Gastroesophageal sphincter (tissue), 4 donors: ENCODE data around the gene HEPACAM2. TPM values are rescaled to one million over a fixed set of nuclear protein-coding genes. Genes with fewer than 3 reads are reported as not detected.

Experiments
- ATAC-seq: fragments of 150-250 bp; one replicate; pipeline ENCODE4 v1.9.1; 2016; ENCODE audit warnings: mild to moderate bottlenecking, moderate library complexity
- H3K27ac ChIP-seq, 4 donors: fragments of 200-600 bp; sonication (generic) in 3 of 4; 1 replicate in 3 of 4; 2 replicates in 1 of 4; pipeline ENCODE4 v1.5.1; 2016 to 2019
- H3K27me3 ChIP-seq: fragments of 200-600 bp; sonication (generic); one replicate; pipeline ENCODE4 v1.5.1; 2019
- H3K36me3 ChIP-seq, 2 donors: fragments of 200-600 bp; sonication (generic); one replicate each; pipeline ENCODE4 v1.5.1; 2019; ENCODE audit warnings: control low read depth in 1 of 2
- H3K4me1 ChIP-seq, 3 donors: fragments of 200-600 bp; sonication (generic); 1 replicate in 2 of 3; 2 replicates in 1 of 3; pipeline ENCODE4 v1.5.1; 2016 to 2019; ENCODE audit warnings: control low read depth in 2 of 3
- H3K4me3 ChIP-seq, 2 donors: fragments of 200-600 bp; sonication (generic); one replicate each; pipeline ENCODE4 v1.5.1; 2019; ENCODE audit warnings: mild to moderate bottlenecking in 1 of 2, moderate library complexity in 1 of 2
- H3K9me3 ChIP-seq, 3 donors: fragments of 200-600 bp; sonication (generic); one replicate each; pipeline ENCODE4 v1.5.1; 2017 to 2019; ENCODE audit warnings: control low read depth in 2 of 3
- CTCF ChIP-seq, 4 experiments: fragments of 200-600 bp in 2 of 4; fragments of 450-650 bp in 2 of 4; sonication (generic) in 1 of 4; IDR thresholded peaks; one replicate each; pipeline ENCODE4 v1.5.1; 2017 to 2019; ENCODE audit warnings: antibody characterized with exemption in 4 of 4, mild to moderate bottlenecking in 2 of 4, moderate library complexity in 2 of 4
- EP300 ChIP-seq: sonication (generic); formaldehyde crosslinking; IDR thresholded peaks from one replicate; pipeline ENCODE4 v1.6.1; 2017; ENCODE audit warnings: antibody characterized with exemption, mild to moderate bottlenecking
- POLR2A ChIP-seq, 2 donors: fragments of 450-650 bp; IDR thresholded peaks; one replicate each; pipeline ENCODE4 v1.6.1; 2017; ENCODE audit warnings: antibody characterized with exemption in 2 of 2, mild to moderate bottlenecking in 2 of 2, moderate library complexity in 1 of 2
- POLR2AphosphoS5 ChIP-seq: sonication (generic); formaldehyde crosslinking; IDR thresholded peaks from one replicate; pipeline ENCODE4 v1.6.1; 2017; ENCODE audit warnings: antibody characterized with exemption
- whole genome bisulfite sequencing, 2 donors: methylation state at CpG; one replicate each; pipeline ENCODE4 v1.1.5; 2018; ENCODE audit warnings: low coverage in 1 of 2; 5-methylcytosine and 5-hydroxymethylcytosine counted together
- total RNA-seq, 4 donors: library from RNA; depleted of rRNA; stranded (reverse); fragments of >200 nt; gene quantifications; one replicate each; pipeline ENCODE4 v1.1.0, GENCODE V29; 2016

HEPACAM2 gene
- total RNA-seq, 4 donors from 2014 or later: not detected

DNA sequence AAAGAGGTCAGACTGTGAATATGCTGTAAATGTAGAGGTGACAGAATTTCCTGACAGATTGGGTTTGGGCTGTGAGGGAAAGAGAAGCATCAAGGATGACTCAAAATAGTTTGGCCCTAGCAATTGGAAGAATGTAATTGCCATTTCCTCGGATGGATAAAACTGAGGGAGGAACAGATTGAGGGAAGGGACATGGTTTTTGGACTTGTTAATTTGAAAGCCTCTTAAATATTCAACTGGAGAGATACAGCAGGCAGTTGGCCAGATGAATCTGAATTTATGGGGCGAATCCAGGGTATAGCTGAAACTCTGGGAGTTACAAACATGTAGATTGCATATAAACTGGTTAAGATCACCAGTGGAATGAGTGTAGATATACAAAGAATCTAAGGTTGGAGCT is 9.3 kb upstream of the HEPACAM2 start:
- Histone ChIP-seq H3K36me3 (peaks cover 0 to 1% of the 10 kb centered on the region in 2 donors), H3K4me3 (no peak overlapping the region), H3K27ac (no peak overlapping the region), H3K9me3 (no peaks in the 10 kb centered on the region), H3K4me1 (peaks cover 0 to 27% (median 2%) of the 10 kb centered on the region in 3 donors), H3K27me3 (no peaks in the 10 kb centered on the region)
- no peak for ATAC-seq
- no peak for TF ChIP-seq CTCF (IDR thresholded peaks at IDR 0.05)
- TF ChIP-seq POLR2AphosphoS5: no peak
- TF ChIP-seq POLR2A (IDR thresholded peaks at IDR 0.05): no peak
- TF ChIP-seq EP300: no peak
- 79% methylated on average over 2 of the region's 2 CpGs; no CpG with 5 or more reads in 1 of the 2 donors for whole genome bisulfite sequencing, 2 donors

GRCh38 chr7:93232673-93233018 is 6.4 kb upstream of the HEPACAM2 start:
- peaks cover 0 to 27% (median 2%) of the 10 kb centered on the region in 3 donors for H3K4me1 ChIP-seq
- peak overlapping the region; percentile 85 to 94 for H3K4me3 ChIP-seq
- no peaks in the 10 kb centered on the region for H3K9me3 ChIP-seq
- H3K27ac ChIP-seq: peak overlapping the region in 3 of 4 donors; percentile 73 to 75 (median 74)
- no peak for ATAC-seq
- no peaks in the 10 kb centered on the region for H3K27me3 ChIP-seq
- TF ChIP-seq EP300 (no peak), POLR2A (IDR thresholded peaks at IDR 0.05) (no peak), POLR2AphosphoS5 (no peak), CTCF (IDR thresholded peaks at IDR 0.05) (no peak)
- no peaks in the 10 kb centered on the region for H3K36me3 ChIP-seq
- 0 to 1% methylated on average over 4 to 8 of the region's 8 CpGs for WGBS, 2 donors

DNA sequence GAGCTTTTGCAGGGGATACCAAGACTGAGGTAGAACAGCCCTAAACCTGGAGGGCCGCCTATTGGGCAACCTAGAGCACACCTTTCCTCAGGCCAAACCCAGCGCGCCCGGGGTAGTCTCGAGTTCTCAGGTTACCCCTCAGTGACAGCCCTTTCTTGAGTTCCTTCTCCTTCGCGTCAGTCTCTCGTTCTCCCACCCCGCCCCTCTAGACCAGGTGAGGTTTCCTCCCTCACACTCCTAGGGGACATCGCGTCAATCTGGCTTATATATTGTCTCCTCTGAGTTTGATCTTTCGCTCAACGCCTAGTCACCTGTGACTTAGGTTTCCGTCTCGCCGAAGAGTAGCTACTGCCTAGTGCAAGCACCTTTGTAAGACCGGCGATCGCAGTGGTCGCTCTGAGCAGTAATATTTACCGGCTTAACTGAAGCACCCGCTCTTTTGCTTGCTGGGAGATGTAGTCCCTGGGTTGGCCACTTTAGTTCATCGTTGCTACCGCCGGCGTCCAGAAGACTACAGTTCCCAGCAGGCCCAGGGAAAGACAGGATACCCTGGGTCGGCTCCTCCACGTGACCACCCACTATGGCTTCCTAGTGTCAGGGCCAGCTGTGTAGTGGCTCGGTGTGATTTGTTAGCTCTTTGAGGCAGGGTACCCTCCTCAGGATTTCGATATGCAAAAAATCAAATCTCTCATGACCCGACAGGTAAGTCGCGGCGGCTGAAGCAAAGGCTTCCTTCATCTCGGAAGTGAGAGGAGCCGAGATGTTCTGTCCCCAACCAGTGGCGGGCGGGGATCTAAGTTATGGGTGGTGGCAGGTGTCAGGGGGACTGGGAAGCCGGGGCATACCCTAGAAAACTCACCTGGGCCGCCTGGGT is 5.8 kb upstream of the HEPACAM2 start, which contains the start of gene VPS50:
Gene VPS50, plus strand, starts transcription at position 568 of the 874 bp plus-strand sequence. Its CDS starts 102 bp downstream, at position 670.
- peak; percentile 100 for ATAC-seq
- no peaks in the 10 kb centered on the region for H3K36me3 ChIP-seq
- 1% methylated on average over 15 to 31 of the region's 40 CpGs for WGBS, 2 donors
- peak within 1 kb of the TSS; percentile 85 to 94 for H3K4me3 ChIP-seq
- no peaks in the 10 kb centered on the region for H3K9me3 ChIP-seq
- no peak for TF ChIP-seq EP300
- peak; percentile 27 for TF ChIP-seq POLR2AphosphoS5
- TF ChIP-seq CTCF (IDR thresholded peaks at IDR 0.05): peak in 3 of 4 experiments; percentile 34 to 44 (median 39)
- TF ChIP-seq POLR2A (IDR thresholded peaks at IDR 0.05): no peak
- H3K27ac ChIP-seq: peak within 1 kb of the TSS in 3 of 4 donors; percentile 73 to 75 (median 74)
- H3K27me3 ChIP-seq: no peaks in the 10 kb centered on the region
- peaks cover 0 to 27% (median 2%) of the 10 kb centered on the region in 3 donors for H3K4me1 ChIP-seq

DNA sequence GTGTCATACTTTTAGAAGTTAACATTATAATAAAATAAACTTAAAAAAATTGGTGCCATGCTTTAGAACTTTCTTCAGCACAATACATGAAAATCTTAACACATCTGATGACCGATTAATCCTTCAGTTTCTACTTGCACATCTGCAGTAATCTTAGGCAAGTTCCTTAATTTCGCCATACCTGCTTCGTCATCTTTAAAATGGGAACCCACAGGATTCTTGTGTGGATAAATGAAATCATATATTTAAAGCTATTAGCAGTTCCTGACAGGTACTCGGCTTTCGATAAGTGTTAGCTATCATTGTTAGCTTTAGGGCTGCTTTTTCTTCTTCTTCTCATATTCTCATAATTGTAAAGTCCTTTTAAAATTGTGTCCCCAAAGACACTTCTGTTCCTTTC is 5.0 kb upstream of the HEPACAM2 start:
- 48% methylated on average over 5 of the region's 5 CpGs for WGBS, 2 donors
- Histone ChIP-seq H3K27me3 (no peaks in the 10 kb centered on the region), H3K36me3 (no peaks in the 10 kb centered on the region), H3K27ac (no peak overlapping the region), H3K9me3 (no peaks in the 10 kb centered on the region), H3K4me3 (peak overlapping the region; percentile 85 to 94), H3K4me1 (peaks cover 0 to 27% (median 2%) of the 10 kb centered on the region in 3 donors)
- ATAC-seq: no peak
- TF ChIP-seq POLR2A (IDR thresholded peaks at IDR 0.05) (no peak), POLR2AphosphoS5 (no peak), EP300 (no peak), CTCF (IDR thresholded peaks at IDR 0.05) (no peak)
